Spleen (tissue), 7 donors: ENCODE results near the gene SEC14L1.

ENCODE experiments used
- POLR2A ChIP-seq, 3 donors: fragments of 450-650 bp; IDR thresholded peaks; one replicate each; pipeline ENCODE4 v1.5.1; 2017; ENCODE audit warnings: antibody characterized with exemption in 3 of 3, mild to moderate bottlenecking in 1 of 3
- POLR2AphosphoS5 ChIP-seq, 3 donors: sonication (generic); formaldehyde crosslinking; IDR thresholded peaks; one replicate each; pipeline ENCODE4 v1.5.1; 2017; ENCODE audit warnings: antibody characterized with exemption in 3 of 3
- TF ChIP-seq, protein P1 (sequence below), 11 experiments: fragments of 200-600 bp in 7 of 11; fragments of 450-650 bp in 4 of 11; sonication (generic) in 4 of 11; IDR thresholded peaks in 8 of 11; conservative IDR thresholded peaks in 3 of 11; 1 replicate in 7 of 11; 2 replicates in 4 of 11; pipeline versions ENCODE4 v1.4.0 to v1.8.0; 2016 to 2021; ENCODE audit warnings: antibody characterized with exemption in 11 of 11, inconsistent platforms in 4 of 11, mild to moderate bottlenecking in 1 of 11
- donor health status: DM: no; HTN: no; CAD: no; lungs with moderate emphysema.
- donor health status: DM: no; HTN: no; CAD: no.
- donor health status: DM: no; HTN: no; CAD: no.

DNA sequence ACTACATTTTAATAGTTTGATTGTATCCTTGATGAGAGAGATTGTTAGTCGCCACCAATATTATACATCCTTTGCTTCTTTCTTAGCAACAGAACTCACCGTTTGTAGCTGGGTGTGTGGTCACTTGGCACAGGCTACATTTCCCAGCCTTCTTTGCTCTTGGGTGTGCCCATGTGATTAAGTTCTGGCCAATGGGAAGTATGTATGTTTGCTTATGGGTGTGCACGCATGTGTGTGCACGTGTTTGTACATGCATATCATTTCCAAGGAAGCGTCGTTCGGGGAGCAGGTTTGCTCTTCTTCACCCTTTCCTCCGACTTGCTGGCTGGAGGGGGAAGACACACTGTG lies 4.4 kb upstream of the SEC14L1 start:
- TF ChIP-seq, protein P1, sequence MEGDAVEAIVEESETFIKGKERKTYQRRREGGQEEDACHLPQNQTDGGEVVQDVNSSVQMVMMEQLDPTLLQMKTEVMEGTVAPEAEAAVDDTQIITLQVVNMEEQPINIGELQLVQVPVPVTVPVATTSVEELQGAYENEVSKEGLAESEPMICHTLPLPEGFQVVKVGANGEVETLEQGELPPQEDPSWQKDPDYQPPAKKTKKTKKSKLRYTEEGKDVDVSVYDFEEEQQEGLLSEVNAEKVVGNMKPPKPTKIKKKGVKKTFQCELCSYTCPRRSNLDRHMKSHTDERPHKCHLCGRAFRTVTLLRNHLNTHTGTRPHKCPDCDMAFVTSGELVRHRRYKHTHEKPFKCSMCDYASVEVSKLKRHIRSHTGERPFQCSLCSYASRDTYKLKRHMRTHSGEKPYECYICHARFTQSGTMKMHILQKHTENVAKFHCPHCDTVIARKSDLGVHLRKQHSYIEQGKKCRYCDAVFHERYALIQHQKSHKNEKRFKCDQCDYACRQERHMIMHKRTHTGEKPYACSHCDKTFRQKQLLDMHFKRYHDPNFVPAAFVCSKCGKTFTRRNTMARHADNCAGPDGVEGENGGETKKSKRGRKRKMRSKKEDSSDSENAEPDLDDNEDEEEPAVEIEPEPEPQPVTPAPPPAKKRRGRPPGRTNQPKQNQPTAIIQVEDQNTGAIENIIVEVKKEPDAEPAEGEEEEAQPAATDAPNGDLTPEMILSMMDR (IDR thresholded peaks at IDR 0.05 in 8 of 11, conservative IDR thresholded peaks at IDR 0.05 in 3 of 11): no peak
- TF ChIP-seq POLR2AphosphoS5 (IDR thresholded peaks at IDR 0.05) (no peak), POLR2A (IDR thresholded peaks at IDR 0.05) (no peak)
